ENCODE results near the gene EHMT1.

Gene EHMT1

DNA sequence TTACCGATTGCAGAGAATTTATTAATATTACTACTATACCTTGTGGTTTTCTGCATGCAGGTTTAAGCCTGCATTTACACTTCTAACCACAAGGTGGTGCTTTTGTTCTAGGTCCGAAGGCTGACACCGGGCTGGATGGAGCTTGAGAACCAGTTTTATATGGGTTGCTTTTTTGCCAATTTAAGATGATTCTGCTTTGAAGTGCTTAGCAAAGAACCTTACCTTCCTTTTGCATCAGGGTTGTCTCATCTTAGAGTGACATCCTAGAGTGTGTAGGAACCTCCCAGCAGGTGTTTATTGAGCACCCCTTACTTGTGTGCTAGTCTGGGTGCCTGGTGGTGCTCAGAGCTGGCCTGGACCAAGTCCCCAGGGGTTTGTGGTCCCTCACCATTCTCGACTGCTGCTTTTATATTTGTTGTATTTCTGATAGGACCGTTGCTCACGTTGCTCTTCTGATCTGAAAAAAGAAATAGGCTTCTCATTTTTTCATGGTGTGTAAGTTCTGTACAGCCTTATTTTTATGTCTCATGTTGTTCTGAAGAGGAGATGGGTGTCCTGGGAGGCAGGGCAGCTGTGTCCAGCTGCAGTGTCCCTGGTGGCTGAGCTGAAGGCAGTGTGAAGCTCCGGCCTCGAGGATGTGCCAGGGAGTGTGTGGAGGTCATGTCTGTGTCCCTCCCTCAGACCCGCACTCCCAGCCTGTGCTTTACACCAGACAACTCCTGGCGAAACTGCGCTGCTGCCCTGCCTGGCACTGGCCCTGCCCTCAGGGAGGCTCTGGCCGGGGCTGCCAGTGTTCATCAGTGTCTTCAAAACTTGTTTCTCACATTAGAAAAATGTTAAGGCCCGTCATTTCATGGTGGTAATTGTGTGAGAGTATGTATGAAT, 54.3 kb downstream of the EHMT1 start:
- peak; percentile 8 to 14 (median 13) for DNase-seq (ENCODE audit: low read depth in 3 of 3)

DNA sequence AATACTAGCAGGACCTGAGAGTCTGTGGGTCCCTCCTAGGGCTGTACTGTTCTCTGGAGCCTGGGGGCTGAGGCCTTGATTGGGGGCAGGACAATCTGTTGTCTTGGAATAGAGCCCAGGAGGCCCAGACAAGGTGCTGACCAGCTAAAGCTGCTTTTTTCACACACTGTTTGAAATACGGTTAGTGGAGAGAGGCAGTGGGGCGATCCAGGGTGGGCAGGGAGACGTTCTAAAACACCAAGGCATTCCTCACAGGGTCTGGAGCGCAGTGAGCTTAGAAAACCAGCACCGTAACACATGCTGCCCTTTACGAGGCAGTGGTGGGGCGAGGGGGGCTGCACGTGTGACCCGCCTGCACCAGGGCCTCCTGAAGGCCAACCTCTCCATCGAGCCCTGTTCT, 55.1 kb downstream of the EHMT1 start:
- no peak for DNase-seq (ENCODE audit: low read depth in 3 of 3)

DNA sequence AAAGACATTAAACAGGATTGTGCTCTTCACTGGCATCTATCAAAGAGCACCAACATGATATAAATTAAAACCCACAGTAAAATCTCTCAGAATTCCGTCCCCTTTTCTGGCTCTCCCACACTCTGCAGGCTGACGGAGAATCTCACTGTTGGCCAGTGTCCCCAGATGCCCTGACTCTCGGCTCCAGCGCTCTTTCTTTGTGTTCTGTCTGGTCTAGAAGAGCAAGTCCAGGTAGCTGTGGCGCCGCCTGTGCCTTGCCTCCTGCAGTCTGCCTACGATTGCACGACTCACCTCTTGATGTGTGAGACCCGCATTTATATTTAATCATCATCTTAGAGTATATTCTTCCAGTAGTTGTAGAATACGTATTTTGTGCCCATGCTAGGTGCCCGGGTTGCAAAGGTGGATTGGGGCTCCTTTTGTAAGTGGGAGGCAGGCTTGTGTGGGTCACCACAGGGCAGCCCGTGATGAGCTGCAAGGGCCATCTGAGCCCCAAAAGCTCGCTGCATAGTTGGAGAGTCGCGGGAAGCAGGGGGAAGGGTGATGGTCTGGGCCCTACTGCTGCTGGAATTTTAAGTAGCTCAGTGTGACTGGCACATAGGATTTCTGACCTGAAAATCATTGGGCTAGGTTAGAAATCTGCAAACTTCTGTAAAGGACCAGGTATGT, 55.6 kb downstream of the EHMT1 start:
- DNase-seq (ENCODE audit: low read depth in 3 of 3): no peak

DNA sequence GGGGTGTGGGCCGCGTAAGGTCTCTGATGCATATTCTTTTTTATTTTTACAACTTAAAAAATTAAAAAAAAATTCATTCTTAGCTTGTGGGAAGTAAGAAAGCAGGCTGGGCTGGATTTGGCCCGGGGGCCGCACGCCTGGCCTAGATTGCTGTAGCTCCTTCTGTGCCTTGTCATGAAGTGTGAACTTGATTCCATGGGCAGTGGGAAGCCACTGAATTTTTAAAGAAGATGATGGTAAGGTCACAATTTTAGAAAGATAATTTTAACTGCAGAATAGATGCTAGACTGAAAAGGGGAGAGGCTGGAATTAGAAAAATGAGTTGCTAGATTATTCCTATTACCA, 56.1 kb downstream of the EHMT1 start:
- no peak for DNase-seq (ENCODE audit: low read depth in 3 of 3)

DNA sequence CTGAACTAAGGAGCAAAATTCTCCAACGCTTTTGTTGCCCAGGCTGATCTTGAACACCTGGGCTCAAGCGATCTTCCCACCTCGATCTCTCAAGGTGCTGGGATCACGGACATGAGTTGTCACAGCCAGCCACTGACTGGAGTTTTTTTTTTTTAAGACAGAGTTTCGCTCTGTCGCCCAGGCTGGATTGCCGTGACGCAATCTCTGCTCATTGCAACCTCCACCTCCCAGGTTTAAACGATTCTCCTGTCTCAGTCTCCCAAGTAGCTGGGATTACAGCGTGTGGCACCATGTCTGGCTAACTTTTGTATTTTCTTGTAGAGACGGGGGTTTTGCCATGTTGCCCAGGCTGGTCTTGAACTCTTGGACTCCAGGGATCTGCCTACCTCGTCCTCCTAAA, 58.2 kb downstream of the EHMT1 start:
- DNase-seq (ENCODE audit: low read depth in 3 of 3): no peak

DNA sequence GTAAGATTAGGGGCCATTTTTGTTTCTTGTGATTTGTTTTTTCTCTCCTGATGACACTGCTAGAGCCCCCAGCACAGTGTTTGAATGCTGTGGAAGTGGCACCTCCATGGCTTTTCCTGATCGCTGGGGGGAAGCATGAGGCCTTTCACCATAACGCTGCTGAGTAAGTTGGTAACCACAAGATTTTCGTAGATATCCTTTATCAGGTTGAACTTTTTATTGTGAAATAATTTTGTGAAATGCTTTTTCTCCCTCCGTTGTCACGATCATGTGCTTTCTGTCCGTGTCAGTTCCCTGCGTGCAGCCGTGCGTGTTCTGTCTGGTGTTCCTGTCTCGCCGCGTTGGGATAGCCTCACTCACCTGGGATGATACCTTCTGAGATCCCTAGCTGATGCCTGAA, 59.4 kb downstream of the EHMT1 start:
- no peak for DNase-seq (ENCODE audit: low read depth in 3 of 3)

DNA sequence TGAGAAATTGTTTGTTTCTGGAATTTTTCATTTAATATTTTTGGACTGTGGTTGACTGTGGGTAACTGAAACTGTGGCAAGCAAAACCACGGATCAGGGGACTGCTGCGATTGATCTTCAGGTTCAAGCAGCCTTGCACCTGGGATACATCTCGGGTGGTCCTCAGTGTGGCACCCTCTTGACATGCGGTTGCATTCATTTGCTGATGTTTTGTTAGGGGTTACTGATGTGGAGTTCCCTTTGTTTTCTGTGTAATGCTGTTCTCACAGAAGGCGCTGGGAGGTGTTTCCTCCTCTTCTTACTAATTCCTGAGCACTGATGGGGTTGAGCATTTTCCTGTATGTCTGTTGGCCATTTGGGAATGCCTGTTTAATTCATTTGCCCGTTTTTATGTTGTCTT, 60.4 kb downstream of the EHMT1 start:
- no peak for DNase-seq (ENCODE audit: low read depth in 3 of 3)

DNA sequence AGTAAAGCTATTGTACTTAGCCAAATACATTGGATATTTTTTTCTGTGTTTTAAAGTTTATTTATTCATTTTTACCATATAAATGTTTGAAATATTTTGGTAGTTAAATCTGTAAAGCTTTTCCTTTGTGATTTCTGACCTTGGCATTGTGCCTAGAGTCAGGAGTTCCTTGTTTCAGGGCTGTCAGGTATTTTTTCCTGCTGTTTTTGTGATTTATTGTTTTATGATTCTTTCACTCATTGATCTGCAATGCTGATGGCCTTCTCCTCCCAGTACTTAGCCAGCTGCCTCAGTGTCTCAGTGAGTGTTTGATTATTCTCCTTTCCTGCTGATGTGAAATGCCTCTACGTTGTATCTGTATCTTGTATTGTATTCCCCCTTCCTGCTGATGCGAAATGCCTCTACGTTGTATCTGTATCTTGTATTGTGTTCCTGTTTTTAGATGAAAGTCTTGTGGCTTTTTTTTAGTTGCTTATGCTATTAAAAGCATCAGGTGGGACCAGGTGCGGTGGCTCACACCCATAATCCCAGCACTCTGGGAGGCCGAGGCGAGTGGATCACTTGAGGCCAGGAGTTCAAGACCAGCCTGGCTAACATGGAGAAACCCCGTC, 61.0 kb downstream of the EHMT1 start:
- DNase-seq (ENCODE audit: low read depth in 3 of 3): no peak

DNA sequence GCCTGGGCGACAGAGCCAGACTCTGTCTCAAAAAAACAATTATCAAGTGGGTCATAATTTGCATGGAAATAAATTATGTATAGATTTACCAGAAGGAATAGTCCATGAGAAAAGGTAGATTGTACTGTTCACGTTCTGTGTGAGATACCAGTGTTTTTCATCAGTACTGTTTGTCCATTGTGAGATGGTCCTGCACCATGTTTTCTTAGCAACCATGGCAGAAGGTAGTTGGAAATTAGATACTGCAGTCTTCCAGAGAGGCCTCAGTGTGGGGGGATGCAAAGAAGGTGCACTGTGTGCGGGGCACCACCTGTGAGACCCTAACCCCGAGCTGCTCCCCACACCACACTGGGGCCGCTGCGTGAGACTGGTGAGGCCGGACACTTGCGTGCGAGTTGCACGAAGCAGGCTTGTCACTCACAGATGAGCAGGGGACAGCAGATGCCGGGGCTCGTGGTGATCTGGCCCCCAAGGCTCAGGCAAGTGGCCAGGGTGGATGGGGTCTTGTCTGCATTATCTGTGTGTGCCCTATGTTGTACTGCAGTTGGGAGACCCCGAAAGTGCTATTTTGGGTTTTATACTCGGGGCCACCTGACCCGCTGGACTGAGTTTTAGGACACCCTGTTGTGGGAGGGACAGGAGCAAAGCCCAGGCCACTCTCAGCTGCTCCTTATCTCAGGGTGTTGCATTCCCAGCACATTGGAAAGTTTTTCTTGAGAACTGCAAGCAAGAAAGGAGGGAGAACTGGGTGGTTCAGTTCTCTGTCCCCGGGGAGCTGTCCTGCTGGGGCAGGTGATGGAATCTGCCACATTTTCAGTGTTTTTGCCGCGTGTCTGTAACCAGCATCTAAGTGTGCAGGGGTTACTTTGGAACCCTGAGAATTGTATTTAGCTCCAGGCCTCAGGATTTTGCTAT, 61.9 kb downstream of the EHMT1 start:
- DNase-seq (ENCODE audit: low read depth in 3 of 3): no peak

DNA sequence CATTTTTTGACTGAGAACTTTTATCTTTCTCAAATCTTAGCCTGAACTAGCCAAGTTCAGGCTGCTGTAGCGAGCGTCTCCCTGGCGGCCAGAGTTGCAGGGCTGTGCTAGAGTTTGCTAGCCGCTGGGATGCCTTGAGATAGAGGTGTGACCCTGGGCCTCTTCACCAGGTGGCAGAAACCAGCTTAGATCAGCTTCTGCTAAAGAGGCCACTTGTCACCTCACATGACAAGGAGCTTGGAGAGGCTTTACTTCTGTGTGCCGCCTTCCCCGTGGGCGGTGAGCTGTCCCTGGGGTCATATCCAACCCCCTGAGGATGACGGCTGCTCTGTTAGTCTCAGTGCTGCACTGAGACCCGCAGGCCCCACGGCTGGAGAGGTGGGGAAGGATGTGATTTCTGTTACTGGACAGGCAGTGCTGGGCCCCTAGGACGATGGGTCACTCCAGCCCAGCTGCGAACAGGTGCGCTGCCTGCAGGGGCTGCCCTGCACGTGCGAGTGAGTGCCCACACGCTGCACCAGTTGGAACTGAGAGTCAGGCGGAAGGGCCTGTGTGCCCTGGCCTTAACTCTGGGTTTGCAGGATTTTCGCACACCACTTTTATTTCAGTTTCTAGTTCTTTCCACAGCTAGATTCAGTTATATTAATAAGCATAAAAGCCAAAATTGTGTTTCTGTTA, 63.8 kb downstream of the EHMT1 start:
- DNase-seq (ENCODE audit: low read depth in 3 of 3): no peak

DNA sequence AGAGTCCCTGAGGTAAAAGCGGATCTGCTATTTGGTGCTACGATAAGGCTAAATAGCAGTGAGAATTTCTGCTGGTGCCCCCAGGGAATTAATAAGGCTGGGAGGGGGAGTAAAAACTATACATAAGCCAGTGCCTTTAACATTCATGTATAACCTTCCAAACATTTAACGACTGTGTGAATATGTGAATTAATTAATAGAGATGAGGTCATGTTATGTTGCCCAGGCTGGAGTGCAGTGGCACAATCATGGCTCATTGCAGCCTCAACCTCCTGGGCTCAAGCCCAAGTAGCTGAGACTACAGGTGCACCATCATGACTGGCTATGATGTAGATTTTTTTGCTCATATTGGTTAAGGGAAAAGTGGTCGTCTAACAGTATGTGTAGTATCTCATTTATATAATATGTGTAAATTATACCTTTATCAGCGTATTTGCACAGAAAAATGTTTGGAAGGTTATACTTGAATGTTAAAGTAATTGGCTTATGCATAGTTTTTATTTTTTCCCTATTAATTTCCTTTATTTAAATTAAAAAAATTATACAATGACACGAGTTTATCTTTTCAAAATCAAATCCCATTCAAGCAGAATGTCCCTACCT, 64.6 kb downstream of the EHMT1 start:
- DNase-seq (ENCODE audit: low read depth in 3 of 3): no peak

DNA sequence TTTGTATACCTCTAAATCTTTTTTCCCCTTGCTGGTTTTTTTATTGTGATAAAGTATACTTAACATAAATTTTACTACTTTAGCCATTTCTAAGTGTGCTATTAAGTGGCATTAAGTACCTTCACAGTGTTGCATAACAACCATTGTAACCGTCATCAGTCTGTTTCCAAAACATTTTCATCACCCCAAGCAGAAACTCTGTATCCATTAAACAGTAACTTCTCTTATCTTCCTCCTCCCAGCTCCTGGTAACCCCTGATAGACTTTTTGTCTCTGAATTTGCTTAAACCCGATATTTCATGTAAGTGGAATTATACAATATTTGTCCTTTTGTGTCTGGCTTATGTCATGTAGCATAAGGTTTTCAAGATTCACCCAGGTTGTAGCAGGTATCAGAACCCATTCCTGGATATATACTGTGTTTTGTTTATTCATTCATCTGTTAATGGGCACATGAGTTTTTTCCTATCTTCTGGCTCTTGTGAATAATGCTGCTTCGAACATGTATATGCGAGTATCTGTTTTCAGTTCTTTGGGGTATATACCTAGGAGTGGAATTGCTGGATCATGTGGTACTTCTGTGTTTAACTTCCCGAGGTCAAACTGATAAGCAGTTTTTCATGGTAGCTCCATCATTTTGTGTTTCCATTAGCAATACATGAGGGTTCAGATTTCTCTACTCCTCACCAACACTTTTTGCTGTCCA, 66.4 kb downstream of the EHMT1 start:
- no peak for DNase-seq (ENCODE audit: low read depth in 3 of 3)

DNA sequence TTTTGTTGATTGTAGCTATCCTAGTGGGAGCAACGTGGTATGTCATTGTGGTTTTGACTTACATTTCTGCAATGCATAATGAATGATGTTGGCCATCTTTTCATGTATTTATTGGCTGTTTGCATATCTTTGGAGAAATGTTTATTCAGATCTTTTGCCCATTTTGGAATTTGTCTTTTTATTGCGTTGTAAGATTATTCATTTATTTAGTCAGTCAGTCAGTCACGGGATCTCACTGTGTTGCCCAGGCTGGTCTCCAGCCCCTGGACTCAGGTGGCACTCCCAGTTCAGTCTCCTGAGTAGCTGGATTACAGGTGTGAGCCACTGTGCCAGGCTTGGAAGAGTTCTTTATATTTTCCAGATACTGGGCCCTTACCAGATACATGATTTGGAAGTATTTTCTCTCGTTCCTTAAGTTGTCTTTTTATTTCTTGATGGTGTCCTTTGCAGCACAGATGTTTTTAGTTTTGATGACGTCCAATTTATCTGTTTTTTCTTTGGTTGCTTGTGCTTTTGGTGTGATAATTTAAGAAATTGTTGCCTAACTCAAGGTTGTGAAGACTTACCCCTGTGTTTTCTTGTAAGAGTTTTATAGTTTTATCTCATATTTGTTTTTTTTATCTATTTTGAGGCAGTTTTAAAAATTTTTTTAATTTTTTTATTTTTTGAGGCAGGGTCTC, 67.1 kb downstream of the EHMT1 start:
- no peak for DNase-seq (ENCODE audit: low read depth in 3 of 3)

DNA sequence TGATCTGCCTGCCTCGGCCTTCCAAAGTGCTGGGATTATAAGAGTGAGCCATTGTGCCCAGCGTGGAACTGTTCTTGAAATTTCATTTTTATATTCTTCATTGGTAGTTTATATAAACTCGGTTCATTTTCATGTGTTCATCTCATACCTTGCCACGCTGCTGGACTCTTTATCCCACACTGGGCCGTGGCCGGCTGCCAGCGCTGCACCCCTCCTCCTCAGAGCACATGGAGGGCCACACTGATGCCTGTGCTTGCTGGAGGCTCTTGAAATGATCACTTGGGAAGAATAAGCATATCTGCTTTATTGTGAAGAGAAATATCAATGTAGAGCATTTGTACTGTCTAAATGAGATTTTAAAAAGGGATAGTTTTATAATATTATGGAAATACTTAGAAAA, 69.5 kb downstream of the EHMT1 start:
- no peak for DNase-seq (ENCODE audit: low read depth in 3 of 3)

DNA sequence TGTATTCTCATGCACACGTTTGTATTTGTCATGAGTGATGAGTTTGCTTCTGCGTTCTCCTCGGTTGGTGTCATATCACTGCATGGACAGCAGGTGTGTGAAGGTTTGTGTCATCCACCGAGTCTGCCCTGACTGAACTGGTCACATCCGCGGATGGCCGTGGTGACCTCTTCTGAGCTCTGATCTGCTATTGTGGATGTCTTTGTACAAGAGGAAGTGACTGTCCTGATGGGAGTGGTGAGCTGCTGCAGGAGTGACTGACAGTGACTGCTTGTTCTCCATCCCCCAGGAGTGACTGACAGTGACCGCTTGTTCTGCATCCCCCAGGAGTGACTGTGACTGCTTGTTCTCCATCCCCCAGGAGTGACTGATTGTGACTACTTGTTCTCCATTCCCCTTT, 69.9 kb downstream of the EHMT1 start:
- DNase-seq (ENCODE audit: low read depth in 3 of 3): no peak

DNA sequence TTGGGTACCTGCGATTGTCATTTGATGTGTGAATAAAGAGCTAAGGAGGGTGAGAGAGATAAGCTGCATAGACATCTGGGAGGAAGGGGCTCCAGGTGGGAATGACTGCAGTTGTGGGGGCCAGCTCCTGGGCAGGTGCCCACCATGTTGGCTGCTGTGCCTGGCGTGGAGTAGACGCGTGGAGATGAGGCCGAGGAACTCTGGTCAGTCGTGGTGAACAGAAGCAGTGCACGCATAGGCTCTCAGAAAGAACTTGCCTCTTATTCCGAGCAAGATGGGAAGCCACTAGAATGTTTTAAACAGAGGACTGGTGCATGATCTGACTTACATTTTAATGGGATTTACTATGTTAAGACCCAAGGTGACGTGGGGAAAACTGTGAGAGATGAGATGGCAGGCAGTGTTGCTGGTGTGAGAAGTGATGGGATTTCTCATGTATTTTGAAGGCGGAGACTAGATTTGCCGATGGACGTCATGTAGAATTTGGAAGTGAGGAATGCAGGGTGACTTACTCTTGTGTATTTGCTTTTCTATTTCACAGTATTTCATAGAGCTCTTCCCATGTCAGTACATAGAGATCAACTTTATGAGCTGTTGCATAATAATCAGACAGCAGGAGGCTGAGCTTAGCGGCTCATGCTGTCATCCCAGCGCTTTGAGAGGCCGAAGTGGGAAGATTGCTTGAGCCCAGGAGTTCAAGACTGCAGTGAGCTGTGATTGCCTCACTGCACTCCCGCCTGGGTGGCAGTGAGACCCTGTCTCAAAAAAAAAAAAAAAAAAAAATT, 71.1 kb downstream of the EHMT1 start:
- DNase-seq (ENCODE audit: low read depth in 3 of 3): no peak

DNA sequence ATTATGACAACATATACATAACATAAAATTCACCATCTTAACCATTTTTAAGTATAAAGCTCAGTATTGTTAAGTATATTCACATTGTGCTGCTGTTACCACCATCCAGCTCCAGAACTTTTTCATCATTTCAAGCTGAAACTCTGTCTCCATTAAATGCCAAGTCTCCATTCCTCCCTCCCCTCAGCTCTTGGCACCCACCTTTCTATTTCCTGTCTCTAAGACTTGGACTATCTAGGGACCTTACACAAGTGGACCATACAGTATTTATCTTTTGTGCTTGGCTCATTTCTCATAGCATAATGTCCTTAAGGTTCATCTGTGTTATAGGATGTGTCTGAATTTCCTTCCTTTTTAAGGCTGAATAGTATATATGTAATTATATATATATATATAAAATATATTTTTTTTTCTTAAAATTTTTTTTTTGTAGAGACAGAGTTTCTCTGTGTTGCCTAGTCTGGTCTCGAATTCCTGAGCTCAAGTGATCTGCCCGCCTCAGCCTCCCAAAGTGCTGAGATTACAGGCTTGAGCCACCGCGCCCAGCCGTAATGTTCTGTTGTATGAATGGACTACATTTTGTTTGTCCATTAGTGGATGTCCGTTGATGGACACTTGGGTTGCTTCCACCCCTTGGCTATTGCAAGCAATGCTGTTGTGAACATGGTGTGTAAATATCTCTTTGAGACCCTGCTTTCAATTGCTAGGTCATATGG, 72.3 kb downstream of the EHMT1 start:
- DNase-seq (ENCODE audit: low read depth in 3 of 3): no peak

DNA sequence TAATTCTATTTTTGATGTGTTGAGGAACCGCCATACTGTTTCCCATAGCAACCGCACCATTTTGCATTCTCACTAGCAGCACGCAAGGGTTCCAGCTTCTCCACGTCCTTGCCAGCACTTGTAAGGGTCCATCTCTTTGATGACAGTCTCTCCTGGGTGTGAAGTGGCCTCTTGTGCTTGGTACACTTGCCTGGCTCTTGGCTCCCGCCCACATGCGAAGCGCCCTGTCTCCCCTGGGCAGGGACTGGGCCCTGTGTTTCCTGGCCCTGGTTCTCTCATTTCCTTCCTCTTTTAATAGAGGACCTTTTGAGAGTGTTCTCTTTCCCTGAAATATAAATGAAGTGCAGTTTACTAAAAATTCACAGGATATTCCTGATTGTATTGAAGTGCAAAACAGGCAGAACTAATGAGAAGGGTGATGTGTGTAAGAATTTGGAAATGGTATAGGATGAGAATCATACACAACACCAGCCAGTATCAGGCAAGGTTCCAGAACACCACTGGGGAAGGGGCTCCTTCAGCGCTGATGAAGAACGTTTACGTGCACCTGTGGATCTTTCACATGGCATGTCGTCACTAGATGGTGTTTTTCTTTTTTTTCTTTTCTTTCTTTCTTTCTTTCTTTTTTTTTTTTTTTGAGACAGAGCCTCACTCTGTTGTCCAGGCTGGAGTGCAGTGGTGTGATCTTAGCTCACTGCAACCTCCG, 73.0 kb downstream of the EHMT1 start:
- no peak for DNase-seq (ENCODE audit: low read depth in 3 of 3)

All from stimulated activated CD4-positive, alpha-beta T cell treated with anti-CD3 and anti-CD28 coated beads, TNF-alpha, amount 100 ng/mL, for 48 hours (primary cell).